Measurements from ENCODE around the gene SND1. TPM values are rescaled to one million over a fixed set of nuclear protein-coding genes. Genes with fewer than 3 reads are reported as not detected.

The SND1 gene
- total RNA-seq, 1 experiment from 2014 or later = 218 TPM

GRCh38 chr7:128014811-128015210 is 362.8 kb downstream of the SND1 start:
- no peak for TF ChIP-seq CTCF (conservative IDR thresholded peaks at IDR 0.05)
- H3K4me1 ChIP-seq (ENCODE audit: insufficient read depth, low read length) = peaks cover 11% of the 10 kb centered on the region; the same call in 1 of the 2 replicates
- H4K91ac ChIP-seq (ENCODE audit: insufficient read length, low read depth, low read length) = no peak overlapping the region
- no peak overlapping the region for H3K23ac ChIP-seq (ENCODE audit: insufficient read length, low read depth, low read length)
- H3T11ph ChIP-seq (ENCODE audit: low read length) = no peak overlapping the region
- no peak overlapping the region for H3K4me2 ChIP-seq (ENCODE audit: insufficient read depth, insufficient read length, low read length)
- no peak overlapping the region for H3K56ac ChIP-seq (ENCODE audit: insufficient read length, low read depth, low read length)
- no peak overlapping the region for H2AK5ac ChIP-seq (ENCODE audit: insufficient read length, low read length)
- Mint-ChIP-seq H3K9me3 (no peaks in the 10 kb centered on the region), H3K4me1 (peaks cover 53 to 62% of the 10 kb centered on the region in 2 experiments), H3K27ac (no peak overlapping the region; a peak in 1 of 7 replicates), H3K4me3 (no peak overlapping the region), H3K36me3 (ENCODE audit: insufficient read depth in 1 of 3, low read depth in 3 of 3) (peaks cover 0 to 2% (median 0%) of the 10 kb centered on the region in 3 experiments; a peak in 4 of 7 replicates), H3K27me3 (ENCODE audit: low read depth) (no peaks in the 10 kb centered on the region; the same call in 1 of the 2 replicates)
- DNase-seq = no peak
- no peaks in the 10 kb centered on the region for H3K27me3 ChIP-seq (ENCODE audit: insufficient read depth, low read length)
- no peak overlapping the region for H3K9ac ChIP-seq (ENCODE audit: extremely low read depth, insufficient read length, low read length)
- no peak overlapping the region for H4K8ac ChIP-seq (replicated peaks; ENCODE audit: insufficient read length, low read depth, low read length)
- H2BK120ac ChIP-seq (ENCODE audit: low read depth, low read length, poor library complexity, severe bottlenecking) = no peak overlapping the region
- H3K23me2 ChIP-seq (ENCODE audit: insufficient read length, low read depth, low read length, poor library complexity, severe bottlenecking) = no peaks in the 10 kb centered on the region
- no peak overlapping the region for H3K27ac ChIP-seq (ENCODE audit: insufficient read length, low read depth, low read length)
- no CpG with 5 or more reads among the region's 4 CpGs for WGBS (ENCODE audit: extremely low coverage, insufficient read length, low lambda C conversion rate)
- no peaks in the 10 kb centered on the region for H3K9me3 ChIP-seq (ENCODE audit: control insufficient read depth, low read depth, low read length)
- no peak overlapping the region for H4K5ac ChIP-seq (ENCODE audit: insufficient read length, low read depth, low read length)
- H3K14ac ChIP-seq (ENCODE audit: insufficient read depth, low read length) = no peak overlapping the region
- H2BK15ac ChIP-seq (ENCODE audit: low read depth, low read length) = no peak overlapping the region
- no peak overlapping the region for H3K18ac ChIP-seq (ENCODE audit: insufficient read length, low read depth, low read length)
- H2BK5ac ChIP-seq (ENCODE audit: insufficient read length, low read length) = no peak overlapping the region
- H2BK20ac ChIP-seq (ENCODE audit: low read depth, low read length, poor library complexity, severe bottlenecking) = no peak overlapping the region
- no peaks in the 10 kb centered on the region for H4K20me1 ChIP-seq (ENCODE audit: control insufficient read depth, insufficient read depth, insufficient read length)
- no peak overlapping the region for H2BK12ac ChIP-seq (ENCODE audit: insufficient read length, low read depth, low read length)
- no peak overlapping the region for H2AFZ ChIP-seq (ENCODE audit: low read length)
- no peak overlapping the region for H3K4ac ChIP-seq (ENCODE audit: low read depth, low read length)
- H3K79me2 ChIP-seq (ENCODE audit: insufficient read depth, low read length) = no peaks in the 10 kb centered on the region
- H3K79me1 ChIP-seq (ENCODE audit: insufficient read depth, low read depth, low read length, poor library complexity, severe bottlenecking) = no peaks in the 10 kb centered on the region

All from H9 (cell line).